HG03432 (cell line): ENCODE results near the gene ELANE.
"Not testable (repeated sequence)": the region's sequence is repeated elsewhere in the genome, so short reads cannot be mapped to it uniquely, and the experiment has no call there.

ENCODE experiments used
- ATAC-seq: cut with Tn5 transposase; IDR thresholded peaks from one replicate; pipeline ENCODE4 v1.9.1; 2021; ENCODE audit warnings: mild to moderate bottlenecking, moderate library complexity; ENCODE audit not compliant: unreplicated experiment

Gene ELANE

GRCh38 chr19:875265-875879 lies 23.3 kb downstream of the ELANE start:
- ATAC-seq = no peak

- no peak for ATAC-seq
Observed at GRCh38 chr19:876089-876488, 24.0 kb downstream of the ELANE start.

DNA sequence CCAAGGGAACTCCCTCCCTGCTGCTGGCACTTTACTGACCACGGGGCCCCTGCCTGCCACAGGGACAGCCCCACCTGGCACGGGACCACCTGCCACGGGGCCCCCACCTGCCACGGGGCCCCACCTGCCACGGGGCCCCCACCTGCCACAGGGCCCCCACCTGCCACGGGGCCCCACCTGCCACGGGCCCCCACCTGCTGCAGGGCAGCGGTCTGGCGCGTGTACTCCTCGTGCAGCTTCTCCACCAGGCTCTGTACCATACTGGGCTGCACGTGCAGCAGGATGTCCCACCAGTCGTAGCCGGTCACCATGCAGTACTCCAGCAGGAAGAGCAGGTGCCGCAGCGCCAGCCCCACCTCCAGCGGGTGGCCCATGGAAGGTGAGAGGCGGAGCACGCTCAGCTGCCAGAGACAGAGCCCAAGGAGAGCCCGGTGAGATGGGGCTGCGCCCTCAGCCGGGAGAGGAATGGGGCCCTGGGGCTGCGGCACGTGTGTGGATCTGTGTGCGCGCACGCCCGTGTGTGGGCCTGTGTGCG lies 24.7 kb downstream of the ELANE start:
- no peak for ATAC-seq

GRCh38 chr19:877992-878660 lies 26.0 kb downstream of the ELANE start:
- ATAC-seq = not testable (repeated sequence)

- not testable (repeated sequence) for ATAC-seq
Observed at GRCh38 chr19:878751-879561, 26.9 kb downstream of the ELANE start.

DNA sequence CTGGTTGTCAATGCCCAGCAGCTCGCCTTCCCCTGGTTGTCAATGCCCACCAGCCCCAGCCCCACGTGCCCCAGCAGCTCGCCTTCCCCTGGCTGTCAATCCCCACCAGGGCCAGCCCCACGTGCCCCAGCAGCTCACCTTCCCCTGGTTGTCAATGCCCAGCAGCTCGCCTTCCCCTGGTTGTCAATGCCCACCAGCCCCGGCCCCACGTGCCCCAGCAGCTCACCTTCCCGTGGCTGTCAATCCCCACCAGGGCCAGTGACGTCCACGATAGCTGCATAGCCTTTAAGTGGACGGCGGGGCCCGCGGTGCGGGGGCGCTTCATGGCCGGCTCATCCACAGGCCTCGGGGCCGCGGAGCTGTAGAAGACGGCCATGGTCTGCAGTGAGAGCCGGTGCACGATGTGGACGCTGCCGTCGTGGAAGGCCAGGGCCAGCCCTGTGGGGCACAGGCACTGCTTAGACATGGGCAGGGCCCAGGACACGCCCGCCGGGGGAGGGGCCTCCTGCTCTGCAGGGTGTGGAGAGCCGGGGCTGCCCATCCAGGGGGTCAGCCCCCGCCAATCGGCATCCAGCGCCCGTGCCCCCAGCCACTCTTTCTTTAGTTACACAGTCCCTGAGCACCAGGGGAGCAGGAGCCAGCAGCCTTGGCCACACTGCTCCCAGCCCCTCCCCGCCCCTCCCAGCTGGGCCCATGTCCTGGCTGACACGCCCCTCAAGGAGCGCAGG lies 27.8 kb downstream of the ELANE start:
- ATAC-seq = no peak

DNA sequence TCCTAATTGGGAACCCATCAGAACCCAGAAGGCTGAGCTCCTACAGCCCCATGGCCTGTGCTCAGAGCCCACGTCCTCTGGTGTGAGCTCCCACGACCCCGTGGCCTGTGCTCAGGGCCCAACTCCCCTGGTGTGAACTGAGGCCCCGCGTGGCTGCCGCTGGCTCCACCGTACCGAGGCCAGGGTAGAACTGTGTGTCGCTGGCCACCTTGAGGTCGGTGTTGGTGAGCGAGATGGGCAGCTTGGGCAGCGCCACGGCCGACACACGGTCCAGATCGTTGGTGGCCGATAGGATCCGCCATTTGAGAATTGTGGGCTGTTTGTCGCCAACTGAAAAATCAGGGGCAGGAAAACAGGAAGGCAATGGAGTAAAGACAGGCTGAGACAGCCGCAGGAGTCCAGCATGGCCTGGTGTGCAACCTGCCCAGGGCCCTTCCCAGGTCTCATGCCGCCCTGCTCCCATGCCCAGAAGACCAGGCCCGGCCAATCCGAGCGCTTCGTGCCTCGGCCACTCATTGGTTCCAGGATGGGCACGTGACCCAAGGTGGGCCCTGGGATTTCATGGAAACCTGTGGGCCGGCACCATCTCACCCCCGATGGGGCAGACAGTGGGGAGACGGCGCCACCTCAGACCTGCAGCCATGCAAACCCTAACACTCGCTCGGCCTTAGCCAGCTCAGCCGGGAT lies 29.4 kb downstream of the ELANE start:
- no peak for ATAC-seq

- no peak for ATAC-seq
Observed at GRCh38 chr19:882871-883497, 30.9 kb downstream of the ELANE start.

- no peak for ATAC-seq
Observed at GRCh38 chr19:883661-884211, 31.6 kb downstream of the ELANE start.

GRCh38 chr19:884420-885211 lies 32.5 kb downstream of the ELANE start:
- ATAC-seq = no peak

GRCh38 chr19:885536-886224 lies 33.6 kb downstream of the ELANE start:
- no peak for ATAC-seq

GRCh38 chr19:887072-887471 lies 35.0 kb downstream of the ELANE start:
- ATAC-seq = no peak

DNA sequence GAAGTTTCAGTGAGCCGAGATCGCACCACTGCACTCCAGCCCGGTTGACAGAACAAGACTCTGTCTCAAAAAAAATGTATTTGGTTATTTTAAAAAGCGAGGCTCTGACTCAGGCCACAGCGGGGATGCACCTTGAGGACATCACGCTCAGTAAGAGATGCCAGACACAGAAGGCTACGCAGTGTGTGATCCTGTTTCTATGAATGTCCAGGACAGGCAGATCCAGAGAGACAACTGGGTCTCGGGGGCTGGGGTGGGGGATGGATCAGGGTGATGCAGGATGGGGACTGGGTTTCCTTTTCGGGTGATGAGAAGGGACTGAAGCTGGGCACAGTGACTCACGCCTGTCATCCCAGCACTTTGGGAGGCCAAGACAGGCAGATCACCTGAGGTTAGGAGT lies 35.5 kb downstream of the ELANE start:
- no peak for ATAC-seq

- no peak for ATAC-seq
Observed at GRCh38 chr19:888581-889385, 36.7 kb downstream of the ELANE start.

- no peak for ATAC-seq
Observed at GRCh38 chr19:889662-890295, 37.7 kb downstream of the ELANE start.

- no peak for ATAC-seq
Observed at GRCh38 chr19:890831-891230, 38.7 kb downstream of the ELANE start.
